ENCODE measurements around the gene HSD17B4.
A peak's percentile ranks its signal among the peaks of the same experiment; 100 is the strongest.
"Not testable (repeated sequence)": the region's sequence is repeated elsewhere in the genome, so short reads cannot be mapped to it uniquely, and the experiment has no call there.

HSD17B4 gene

GRCh38 chr5:119480629-119481028, 28.3 kb downstream of the HSD17B4 start:
- not testable (repeated sequence) for DNase-seq (ENCODE audit: low spot score)

GRCh38 chr5:119483155-119483554, 30.9 kb downstream of the HSD17B4 start:
- DNase-seq (ENCODE audit: low spot score) = no peak

- no peak for DNase-seq (ENCODE audit: low spot score)
These were observed 32.6 kb downstream of the HSD17B4 start for GRCh38 chr5:119484884-119485283.

GRCh38 chr5:119501671-119502179, 49.4 kb downstream of the HSD17B4 start:
- no peak for DNase-seq (ENCODE audit: low spot score)

- DNase-seq (ENCODE audit: low spot score) = not testable (repeated sequence)
These were observed 51.6 kb downstream of the HSD17B4 start for GRCh38 chr5:119503939-119504338.

GRCh38 chr5:119512277-119512676, 60.0 kb downstream of the HSD17B4 start:
- DNase-seq (ENCODE audit: low spot score) = no peak

GRCh38 chr5:119515192-119515591, 62.9 kb downstream of the HSD17B4 start:
- DNase-seq (ENCODE audit: low spot score) = no peak

GRCh38 chr5:119517115-119517514, 64.8 kb downstream of the HSD17B4 start:
- not testable (repeated sequence) for DNase-seq (ENCODE audit: low spot score)

GRCh38 chr5:119521232-119521631, 68.9 kb downstream of the HSD17B4 start:
- no peak for DNase-seq (ENCODE audit: low spot score)

- DNase-seq (ENCODE audit: low spot score) = no peak
These were observed 70.5 kb downstream of the HSD17B4 start for GRCh38 chr5:119522841-119523240.

GRCh38 chr5:119524485-119524884, 72.2 kb downstream of the HSD17B4 start:
- no peak for DNase-seq (ENCODE audit: low spot score)

GRCh38 chr5:119527351-119527750, 75.1 kb downstream of the HSD17B4 start:
- DNase-seq (ENCODE audit: low spot score) = no peak

GRCh38 chr5:119529811-119530210, 77.5 kb downstream of the HSD17B4 start:
- DNase-seq (ENCODE audit: low spot score) = no peak

- DNase-seq (ENCODE audit: low spot score) = no peak
These were observed 80.3 kb downstream of the HSD17B4 start for GRCh38 chr5:119532637-119533036.

GRCh38 chr5:119537704-119538103, 85.4 kb downstream of the HSD17B4 start:
- DNase-seq (ENCODE audit: low spot score) = no peak

GRCh38 chr5:119541716-119542115, 89.4 kb downstream of the HSD17B4 start:
- no peak for DNase-seq (ENCODE audit: low spot score)

- no peak for DNase-seq (ENCODE audit: low spot score)
These were observed 99.5 kb downstream of the HSD17B4 start for GRCh38 chr5:119551819-119552218.

GRCh38 chr5:119554597-119554996, 102.3 kb downstream of the HSD17B4 start:
- DNase-seq (ENCODE audit: low spot score) = no peak

GRCh38 chr5:119570910-119571309, 118.6 kb downstream of the HSD17B4 start:
- no peak for DNase-seq (ENCODE audit: low spot score)

- DNase-seq (ENCODE audit: low spot score) = no peak
These were observed 126.6 kb downstream of the HSD17B4 start for GRCh38 chr5:119578937-119579336.

- DNase-seq (ENCODE audit: low spot score) = peak; percentile 58
These were observed 130.7 kb downstream of the HSD17B4 start for GRCh38 chr5:119582987-119583386.

- DNase-seq (ENCODE audit: low spot score) = no peak
These were observed 131.4 kb downstream of the HSD17B4 start for GRCh38 chr5:119583684-119584083.

Data from ecto neural progenitor cell (in vitro differentiated cells).